ENCODE data around the gene SNAP29.
"Not testable (repeated sequence)": the region's sequence is repeated elsewhere in the genome, so short reads cannot be mapped to it uniquely, and the experiment has no call there.

Gene SNAP29

DNA sequence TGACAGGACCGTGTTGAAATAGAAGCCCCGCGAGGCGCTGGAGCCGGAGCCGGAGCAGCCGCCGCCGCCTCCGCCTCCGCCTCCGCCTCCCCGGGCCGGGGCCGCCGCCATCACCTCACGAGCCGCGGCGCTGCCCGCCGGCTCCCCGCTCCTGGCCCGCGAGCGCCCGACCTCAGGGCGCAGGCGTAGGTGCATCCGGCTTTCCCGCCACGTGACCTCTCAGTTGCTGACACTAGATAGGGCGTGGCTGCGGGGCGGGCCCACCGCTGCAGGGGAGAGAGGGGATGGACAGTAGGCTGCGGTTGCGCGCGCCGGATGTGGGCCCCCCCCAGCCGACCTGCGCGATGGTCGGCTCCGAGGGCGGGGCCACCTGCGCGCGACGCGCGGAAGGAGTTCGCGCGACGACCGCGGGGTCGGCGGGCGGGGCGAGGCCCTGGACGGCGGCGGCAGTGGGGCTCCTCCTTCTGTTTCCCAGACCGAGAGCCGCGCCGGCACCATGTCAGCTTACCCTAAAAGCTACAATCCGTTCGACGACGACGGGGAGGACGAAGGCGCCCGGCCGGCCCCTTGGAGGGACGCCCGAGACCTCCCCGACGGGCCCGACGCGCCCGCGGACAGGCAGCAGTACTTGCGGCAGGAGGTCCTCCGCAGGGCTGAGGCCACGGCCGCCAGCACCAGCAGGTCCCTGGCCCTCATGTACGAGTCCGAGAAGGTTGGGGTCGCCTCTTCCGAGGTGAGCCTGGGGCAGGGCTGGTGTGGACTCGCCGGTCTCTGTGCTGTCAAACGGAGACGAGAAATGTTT, at the start of gene SNAP29, which contains the start of gene PI4KA:
Gene SNAP29 (plus strand): TSS at position 393 of the 802 bp plus-strand sequence. CDS start 104 bp downstream, at position 497.
Gene PI4KA (minus strand): TSS at position 197 of the 802 bp plus-strand sequence. CDS start 86 bp downstream, at position 111.
- DNase-seq: peak; percentile 87

DNA sequence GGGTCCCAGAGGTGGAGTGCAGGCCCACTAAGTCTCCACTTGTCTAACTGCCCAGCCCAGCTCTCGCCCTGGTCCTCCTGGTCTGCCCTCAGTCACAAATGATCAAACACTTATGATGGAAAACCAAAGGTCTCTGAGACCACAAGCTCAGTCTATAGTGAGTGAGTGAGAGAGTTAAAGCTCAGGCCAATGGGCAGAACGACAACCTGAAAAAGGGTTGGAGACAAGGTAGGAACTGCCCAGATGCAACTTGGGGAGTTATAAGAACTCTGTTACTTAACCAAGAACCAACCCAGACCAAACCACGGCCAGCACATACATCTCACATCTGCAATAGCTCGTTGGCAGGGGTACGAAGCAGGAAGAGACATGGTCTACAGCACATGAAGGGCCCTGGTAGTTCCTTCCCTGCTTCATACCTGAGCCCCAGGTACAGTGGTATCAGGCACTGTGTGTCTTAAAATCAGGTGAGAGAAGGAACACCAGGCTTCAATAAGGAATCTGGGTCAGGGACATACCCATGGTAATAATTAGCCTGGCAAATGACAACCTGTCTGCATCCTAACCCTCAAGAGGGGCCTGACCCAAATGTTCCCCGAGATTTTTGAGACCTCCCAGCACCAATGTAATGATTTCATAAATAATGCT, 49.1 kb upstream of the SNAP29 start:
- DNase-seq: no peak

GRCh38 chr22:20810645-20811044, 48.2 kb upstream of the SNAP29 start:
- no peak for DNase-seq

DNA sequence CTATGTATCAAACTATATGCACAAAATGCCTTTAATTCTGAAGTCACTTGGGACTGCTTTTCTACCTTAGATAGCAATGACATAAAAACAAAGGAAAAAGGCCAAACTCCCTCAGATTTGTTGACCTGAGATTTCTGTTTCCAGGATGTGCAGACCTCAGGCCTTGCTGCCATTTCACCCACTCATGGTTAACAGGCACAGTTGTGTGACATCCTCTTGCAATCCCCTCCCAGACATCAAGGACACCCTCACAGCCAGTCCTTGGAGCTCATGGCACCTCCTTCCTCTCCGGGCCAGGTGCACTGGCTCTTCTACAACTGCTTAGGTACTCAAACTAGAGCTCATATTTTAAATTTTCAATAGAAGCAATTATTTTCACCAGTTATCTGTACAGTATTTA, 47.6 kb upstream of the SNAP29 start:
- DNase-seq: no peak

DNA sequence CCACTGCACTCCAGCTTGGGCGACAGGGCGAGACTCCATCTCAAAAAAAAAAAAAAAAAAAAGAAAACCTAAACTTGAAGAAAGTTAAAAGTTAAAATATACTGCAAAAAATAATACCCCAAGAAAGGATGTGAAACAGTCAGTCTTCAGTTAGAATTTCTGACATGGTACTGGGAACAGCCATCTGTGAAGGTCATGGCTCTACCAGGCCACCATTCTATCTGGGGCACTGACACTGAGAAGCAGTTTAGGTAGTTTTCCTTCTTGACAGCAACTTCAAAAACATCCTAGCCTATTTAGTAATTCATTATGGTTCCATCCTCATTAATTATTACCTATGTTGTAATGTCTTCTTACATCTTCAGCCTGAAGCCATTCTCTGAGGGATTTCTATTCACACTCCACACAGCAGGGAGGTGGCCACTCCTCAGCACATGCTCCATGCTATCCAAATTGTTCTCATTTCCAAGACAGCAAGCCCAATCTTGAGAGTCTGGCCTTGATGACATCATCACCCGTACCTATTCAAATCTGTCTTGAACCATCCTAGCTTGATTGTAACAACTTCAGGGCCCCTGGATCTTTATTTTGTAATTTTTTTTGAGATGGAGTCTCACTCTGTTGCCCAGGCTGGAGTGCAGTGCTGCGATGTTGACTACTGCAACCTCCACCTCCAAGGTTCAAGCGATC, 46.7 kb upstream of the SNAP29 start:
- no peak for DNase-seq

GRCh38 chr22:20813056-20813455, 45.8 kb upstream of the SNAP29 start:
- DNase-seq: no peak

DNA sequence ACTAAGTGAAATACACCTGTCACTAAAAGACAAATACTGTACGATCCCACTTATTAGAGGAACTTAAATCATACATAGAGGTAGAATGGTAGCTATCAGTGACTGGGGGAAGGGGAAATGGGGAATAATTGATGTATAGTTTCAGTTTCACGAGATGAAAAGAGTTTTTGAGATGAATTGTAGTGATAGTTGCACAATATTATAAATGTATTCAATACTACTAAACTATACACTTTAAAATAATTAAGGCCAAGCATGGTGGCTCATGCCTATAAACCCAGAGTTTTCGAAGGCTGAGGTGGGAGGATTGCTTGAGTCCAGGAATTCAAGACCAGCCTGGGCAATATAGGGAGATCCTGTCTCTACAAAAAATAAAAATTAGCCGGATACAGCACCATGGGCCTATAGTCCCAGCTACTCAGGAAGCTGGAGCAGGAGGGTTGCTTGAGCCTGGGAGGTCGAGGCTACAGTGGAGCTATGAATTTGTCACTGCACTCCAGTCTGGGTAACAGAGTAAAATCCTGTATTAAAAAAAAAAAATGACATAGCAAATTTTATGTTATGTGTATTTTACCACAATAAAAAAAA, 44.5 kb upstream of the SNAP29 start:
- no peak for DNase-seq

- no peak for DNase-seq
Observed at GRCh38 chr22:20815477-20816050, 43.2 kb upstream of the SNAP29 start.

DNA sequence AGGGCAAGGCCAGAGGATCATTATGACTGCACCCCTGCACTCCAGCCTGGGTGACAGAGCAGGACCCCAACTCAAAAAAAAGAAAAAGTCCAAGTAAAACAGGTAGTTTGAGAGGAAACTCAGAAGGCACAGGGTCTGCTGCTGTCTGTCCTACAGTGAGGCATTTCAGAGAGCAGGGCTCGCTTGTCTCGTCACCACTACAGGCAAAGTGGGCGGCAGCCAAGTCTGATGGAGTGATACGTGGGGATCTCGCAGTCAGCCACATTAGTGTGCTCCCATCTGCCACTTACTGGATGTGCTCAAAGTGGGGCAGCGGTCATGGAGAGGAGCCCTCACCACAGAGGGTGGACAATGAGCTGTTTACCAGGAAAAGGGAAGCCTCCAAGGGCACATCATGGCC, 42.2 kb upstream of the SNAP29 start:
- no peak for DNase-seq

DNA sequence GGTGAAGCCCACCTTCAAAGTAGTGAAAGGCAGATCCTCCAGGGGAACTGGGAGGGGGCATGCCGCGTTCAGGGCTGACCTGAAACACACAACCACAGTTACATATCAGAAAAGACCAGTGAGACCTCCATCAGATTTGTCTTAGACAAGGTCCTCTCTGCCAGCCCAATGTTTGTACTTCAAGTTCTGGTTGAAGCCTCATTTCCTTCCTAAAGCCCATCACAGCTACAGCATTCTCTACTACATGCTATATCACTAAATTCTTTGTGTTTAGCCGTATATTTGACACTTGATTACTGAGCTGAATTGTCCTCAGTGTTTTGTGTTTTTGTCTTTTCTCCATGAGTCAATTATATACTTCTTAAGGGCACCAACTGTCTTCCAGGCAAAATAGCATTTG, 40.3 kb upstream of the SNAP29 start:
- DNase-seq: no peak

DNA sequence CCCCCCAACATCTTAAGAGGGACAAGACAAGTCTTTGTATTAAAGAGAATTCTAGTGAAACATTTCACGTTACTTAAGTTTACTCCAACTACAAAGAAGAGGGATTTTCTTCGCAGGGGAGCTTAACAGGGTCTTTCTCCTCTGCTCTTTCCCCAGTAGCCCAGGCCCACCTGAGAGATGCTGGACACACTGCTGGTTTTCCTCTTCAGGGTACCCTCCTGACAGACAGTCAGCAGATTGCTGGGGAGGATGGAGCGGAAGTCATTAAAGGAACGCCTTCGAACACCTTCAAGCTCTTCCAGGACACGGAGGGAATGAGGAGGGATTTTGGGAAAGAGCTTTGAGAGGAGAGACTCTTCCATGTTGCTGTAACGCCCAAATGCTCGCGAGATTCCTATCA, 39.3 kb upstream of the SNAP29 start:
- DNase-seq: no peak

DNA sequence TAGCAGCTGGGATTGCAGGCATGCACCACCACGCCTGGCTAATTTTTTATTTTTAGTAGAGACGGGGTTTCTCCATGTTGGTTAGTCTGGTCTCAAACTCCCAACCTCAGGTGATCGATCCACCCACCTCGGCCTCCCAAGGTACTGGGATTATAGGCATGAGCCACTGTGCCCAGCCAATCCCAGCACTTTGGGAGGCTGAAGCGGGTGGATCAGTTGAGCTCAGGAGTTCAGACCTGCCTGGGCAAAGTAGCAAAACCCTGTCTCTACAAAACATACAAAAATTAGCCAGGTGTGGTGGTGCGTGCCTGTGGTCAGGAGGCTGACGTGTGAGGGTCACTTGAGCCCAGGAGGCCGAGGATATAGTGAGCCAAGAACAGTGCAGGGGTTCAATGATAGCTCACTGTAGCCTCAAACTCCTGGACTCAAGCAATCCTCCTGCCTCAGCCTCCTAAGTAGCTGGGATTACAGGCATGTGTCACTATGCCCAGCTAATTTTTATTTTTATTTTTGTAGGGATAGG, 37.0 kb upstream of the SNAP29 start:
- not testable (repeated sequence) for DNase-seq

DNA sequence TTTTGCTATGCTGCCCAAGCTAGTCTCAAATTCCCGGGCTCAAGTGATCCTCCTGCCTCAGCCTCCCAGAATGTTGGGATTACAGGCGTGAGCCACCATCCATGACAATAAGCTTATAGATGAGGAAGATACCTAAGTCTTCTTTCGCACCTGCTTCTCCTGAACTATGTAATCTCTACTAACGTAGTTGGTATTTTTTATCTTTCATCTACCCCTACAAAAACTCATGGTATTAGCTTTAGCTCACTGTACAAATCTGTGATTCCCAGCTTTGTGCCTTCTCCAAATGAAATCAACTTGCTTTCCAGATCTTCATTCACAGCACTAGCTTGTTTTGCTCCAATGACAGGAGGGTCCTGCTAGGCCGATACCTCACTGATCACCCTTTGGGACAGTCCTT, 36.6 kb upstream of the SNAP29 start:
- no peak for DNase-seq

GRCh38 chr22:20823264-20823663, 35.5 kb upstream of the SNAP29 start:
- DNase-seq: no peak

DNA sequence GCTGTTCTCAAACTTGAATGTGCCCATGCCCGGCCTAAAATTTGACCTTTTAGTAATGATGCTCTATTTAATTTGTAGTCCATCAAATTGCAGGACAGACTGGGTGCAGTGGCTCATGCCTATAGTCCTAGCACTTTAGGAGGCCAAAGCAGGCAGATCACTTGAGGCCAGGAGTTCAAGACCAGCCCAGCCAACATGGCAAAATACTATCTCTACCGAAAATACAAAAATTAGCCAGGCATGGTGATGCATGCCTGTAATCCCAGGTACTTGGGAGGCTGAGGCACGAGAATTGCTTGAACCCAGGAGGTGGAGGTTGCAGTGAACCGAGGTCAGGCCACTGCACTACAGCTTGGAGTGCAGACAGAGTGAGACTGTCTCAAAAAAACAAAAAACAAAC, 33.6 kb upstream of the SNAP29 start:
- not testable (repeated sequence) for DNase-seq

GRCh38 chr22:20825624-20826023, 33.2 kb upstream of the SNAP29 start:
- DNase-seq: no peak

DNA sequence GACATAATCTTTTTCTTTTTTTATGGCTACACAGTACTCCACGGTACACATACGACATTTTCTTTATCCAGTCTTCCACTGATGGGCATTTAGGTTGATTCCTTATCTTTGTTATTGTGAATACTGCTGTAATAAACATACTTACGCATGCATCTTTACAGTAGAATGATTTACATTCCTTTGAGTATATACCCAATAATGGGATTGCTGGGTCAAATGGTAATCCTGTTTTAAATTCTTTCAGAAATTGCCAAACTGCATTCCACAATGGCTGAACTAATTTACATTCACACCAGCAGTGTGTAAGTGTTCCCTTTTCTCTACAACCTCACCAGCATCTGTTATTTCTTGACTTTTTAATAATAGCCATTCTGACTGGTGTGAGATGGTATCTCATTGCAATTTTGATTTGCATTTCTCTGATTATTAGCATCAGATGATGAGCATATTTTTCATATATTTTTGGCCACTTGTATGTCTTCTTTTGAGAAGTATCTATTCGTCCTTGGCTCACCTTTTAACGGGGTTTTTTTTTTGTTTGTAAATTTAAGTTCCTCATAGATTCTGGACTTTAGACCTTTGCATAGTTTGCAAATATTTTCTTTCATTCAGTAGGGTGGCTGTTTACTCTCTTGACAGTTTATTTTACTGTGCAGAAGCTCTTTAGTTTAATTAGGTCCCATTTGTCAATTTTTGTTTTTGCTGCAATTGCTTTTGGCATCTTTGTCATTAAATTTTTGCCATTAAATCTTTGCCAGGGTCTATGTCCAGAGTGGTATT, 32.2 kb upstream of the SNAP29 start:
- DNase-seq: not testable (repeated sequence)

DNA sequence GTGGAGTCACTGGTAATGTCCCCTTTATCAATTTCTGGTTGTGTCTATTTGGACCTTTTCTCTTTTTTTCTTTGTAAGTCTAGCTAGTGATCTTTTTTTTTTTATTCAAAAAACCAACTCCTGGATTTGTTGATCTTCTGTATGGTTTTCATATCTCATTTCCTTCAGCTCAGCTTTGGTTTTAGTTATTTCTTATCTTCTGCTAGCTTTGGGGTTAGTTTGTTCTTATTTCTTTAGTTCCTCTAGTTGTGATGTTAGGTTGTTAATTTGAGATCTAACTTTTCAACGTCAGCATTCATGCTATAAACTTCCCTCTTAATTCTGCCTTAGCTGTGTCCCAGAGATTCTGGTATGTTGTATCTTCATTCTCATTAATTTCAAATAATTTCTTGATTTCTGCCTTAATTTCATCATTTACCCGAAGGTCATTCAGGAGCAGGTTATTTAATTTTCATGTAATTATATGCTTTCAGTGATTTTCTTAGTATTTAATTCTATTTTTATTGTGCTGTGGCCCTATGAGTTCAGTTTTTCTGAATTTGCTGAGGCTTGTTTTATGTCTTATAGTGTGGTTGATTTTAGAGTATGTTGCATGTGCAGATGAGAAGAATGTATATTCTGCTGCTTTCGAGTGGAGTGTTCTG, 29.2 kb upstream of the SNAP29 start:
- DNase-seq: no peak

- DNase-seq: no peak
Observed at GRCh38 chr22:20833225-20833665, 25.6 kb upstream of the SNAP29 start.

DNA sequence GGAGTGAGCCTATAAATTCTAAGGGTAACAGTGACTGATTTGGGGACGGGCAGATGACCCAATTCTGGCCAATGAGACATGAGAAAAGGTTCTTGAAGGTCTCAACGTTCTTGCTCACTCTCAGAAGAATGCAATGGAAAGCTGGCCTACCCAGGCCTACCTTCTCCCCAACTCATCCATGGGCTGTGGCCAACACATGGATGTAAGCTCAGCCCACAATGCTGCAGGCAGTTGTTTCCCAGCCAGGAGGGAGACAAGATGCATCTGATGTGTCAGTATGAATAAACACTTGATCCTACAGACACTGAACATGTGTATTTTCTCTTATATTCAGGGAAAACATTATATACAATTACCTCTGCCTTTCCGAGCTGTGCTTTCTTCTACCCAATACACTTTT, 24.6 kb upstream of the SNAP29 start:
- DNase-seq: no peak

- DNase-seq: no peak
Observed at GRCh38 chr22:20834725-20835124, 24.1 kb upstream of the SNAP29 start.
